Motor neuron (in vitro differentiated cells): ENCODE data around the gene SLC27A1. TPM values are rescaled to one million over a fixed set of nuclear protein-coding genes. Genes with fewer than 3 reads are reported as not detected.
"Not testable (repeated sequence)": the region's sequence is repeated elsewhere in the genome, so short reads cannot be mapped to it uniquely, and the experiment has no call there.

Experiments used
- ATAC-seq, 8 experiments: fragments of 200-7000 bp; cut with Tn5 transposase; replicated peaks in 6 of 8; 2 replicates each; pipeline ENCODE4 v1.8.0; 2021; ENCODE audit warnings: mild to moderate bottlenecking in 8 of 8, moderate library complexity in 8 of 8
- H3K27ac ChIP-seq, 2 donors: fragments of 250-450 bp; sonication (Bioruptor Pico); 2 replicates each; pipeline ENCODE4 v1.9.0; 2021; ENCODE audit warnings: antibody characterized with exemption in 2 of 2, mild to moderate bottlenecking in 2 of 2, moderate library complexity in 1 of 2
- H3K4me1 ChIP-seq, 2 donors: fragments of 250-450 bp; sonication (Bioruptor Pico); replicated peaks in 1 of 2; 2 replicates each; pipeline ENCODE4 v1.6.1; 2021; ENCODE audit warnings: antibody characterized with exemption in 2 of 2, mild to moderate bottlenecking in 2 of 2, moderate library complexity in 1 of 2
- H3K4me3 ChIP-seq, 5 donors: fragments of 250-450 bp; sonication (Bioruptor Pico); 2 replicates each; pipeline ENCODE4 v1.9.0; 2021; ENCODE audit warnings: antibody characterized with exemption in 5 of 5, mild to moderate bottlenecking in 5 of 5, moderate library complexity in 4 of 5
- WGBS, 10 experiments: fragments of 450-650 bp; shearing (Covaris generic); methylation state at CpG; one replicate each; pipeline ENCODE4 v1.0.0; 2022; 5-methylcytosine and 5-hydroxymethylcytosine counted together
- in situ Hi-C, 9 experiments: fragments of 400-800 bp; cut with MboI; loops; one replicate each; pipeline ENCODE4 v1.15.0; 2021; ENCODE audit warnings: low sequenced_read_pairs in 9 of 9, low pct_unique_long_range_greater_than_20kb in 2 of 9; ENCODE audit not compliant: unreplicated experiment in 9 of 9
- total RNA-seq, 8 experiments: library from RNA; unstranded; fragments of 300-600 nt; gene quantifications; 2 replicates each; pipeline versions ENCODE4 v1.2.3 to v1.2.4, GENCODE V29; 2022

The SLC27A1 gene
- total RNA-seq, 8 experiments from 2014 or later = 6.5 to 30.5 (median 10.5) TPM

- Histone ChIP-seq H3K27ac (peak overlapping the region; percentile 93 to 96), H3K4me1 (peaks cover 25 to 30% of the 10 kb centered on the region in 2 donors), H3K4me3 (peak overlapping the region in 2 of 5 donors; percentile 0 to 11)
- in situ Hi-C loops = not testable (repeated sequence)
- 50 to 100% (median 90%) methylated on average over 1 to 5 of the region's 12 CpGs; no CpG with 5 or more reads in 5 of the 10 experiments for whole genome bisulfite sequencing, 10 experiments
- peak in 5 of 8 experiments; percentile 79 to 84 (median 81) for ATAC-seq
Observed at GRCh38 chr19:17499025-17499424, 28.7 kb downstream of the SLC27A1 start.

- in situ Hi-C loops = no loop called here
- peaks cover 25% of the 10 kb centered on the region in 2 donors for H3K4me1 ChIP-seq
- ATAC-seq = no peak
- WGBS, 10 experiments = 40 to 100% (median 93%) methylated on average over 1 to 11 of the region's 21 CpGs; no CpG with 5 or more reads in 3 of the 10 experiments
- no peak overlapping the region for H3K4me3 ChIP-seq
- H3K27ac ChIP-seq = peak overlapping the region; percentile 17 to 68
Observed at GRCh38 chr19:17499648-17500446, 29.5 kb downstream of the SLC27A1 start.

GRCh38 chr19:17500447-17501198, 30.3 kb downstream of the SLC27A1 start:
- in situ Hi-C loops = no loop called here
- Histone ChIP-seq H3K4me3 (no peak overlapping the region), H3K4me1 (peaks cover 24 to 25% of the 10 kb centered on the region in 2 donors), H3K27ac (peak overlapping the region in 1 of 2 donors; percentile 68)
- ATAC-seq = no peak
- 80 to 100% (median 87%) methylated on average over 1 to 3 of the region's 27 CpGs; no CpG with 5 or more reads in 7 of the 10 experiments for WGBS, 10 experiments

GRCh38 chr19:17503240-17503639, 32.9 kb downstream of the SLC27A1 start:
- H3K4me3 ChIP-seq = no peak overlapping the region
- H3K27ac ChIP-seq = no peak overlapping the region
- peaks cover 24 to 26% of the 10 kb centered on the region in 2 donors for H3K4me1 ChIP-seq
- no peak for ATAC-seq
- WGBS, 10 experiments = 81 to 100% (median 93%) methylated on average over 1 to 5 of the region's 6 CpGs; no CpG with 5 or more reads in 1 of the 10 experiments
- in situ Hi-C loops = no loop called here

- in situ Hi-C loops = no loop called here
- Histone ChIP-seq H3K4me3 (no peak overlapping the region), H3K27ac (no peak overlapping the region), H3K4me1 (peaks cover 18% of the 10 kb centered on the region in 2 donors)
- peak in 2 of 8 experiments; percentile 9 to 10 for ATAC-seq
- 79 to 100% (median 100%) methylated on average over 1 to 2 of the region's 2 CpGs; no CpG with 5 or more reads in 3 of the 10 experiments for WGBS, 10 experiments
Observed at GRCh38 chr19:17504030-17504429, 33.7 kb downstream of the SLC27A1 start.

GRCh38 chr19:17504456-17504855, 34.1 kb downstream of the SLC27A1 start:
- ATAC-seq = no peak
- Histone ChIP-seq H3K4me3 (no peak overlapping the region), H3K27ac (no peak overlapping the region), H3K4me1 (peaks cover 15 to 16% of the 10 kb centered on the region in 2 donors)
- in situ Hi-C loops = no loop called here
- WGBS, 10 experiments = 60 to 100% (median 96%) methylated on average over 1 to 5 of the region's 13 CpGs; no CpG with 5 or more reads in 3 of the 10 experiments

- in situ Hi-C loops = no loop called here
- H3K27ac ChIP-seq = no peak overlapping the region
- WGBS, 10 experiments = 40 to 93% (median 53%) methylated on average over 1 to 5 of the region's 10 CpGs; no CpG with 5 or more reads in 5 of the 10 experiments
- H3K4me3 ChIP-seq = no peak overlapping the region
- no peak for ATAC-seq
- H3K4me1 ChIP-seq = peaks cover 8 to 14% of the 10 kb centered on the region in 2 donors
Observed at GRCh38 chr19:17505223-17505622, 34.9 kb downstream of the SLC27A1 start.

GRCh38 chr19:17506745-17507144, 36.4 kb downstream of the SLC27A1 start:
- ATAC-seq = no peak
- H3K27ac ChIP-seq = no peak overlapping the region

GRCh38 chr19:17508558-17508933, 38.2 kb downstream of the SLC27A1 start:
- WGBS, 10 experiments = 89 to 100% methylated on average over 2 to 3 of the region's 3 CpGs; no CpG with 5 or more reads in 8 of the 10 experiments
- in situ Hi-C loops, H3K4me3 ChIP-seq, ATAC-seq: not testable (repeated sequence)
- H3K27ac ChIP-seq = peak overlapping the region; percentile 79 to 81
- H3K4me1 ChIP-seq = peaks cover 17% of the 10 kb centered on the region in 2 donors

More at GRCh38 chr19:17506745-17507144, 36.4 kb downstream of the SLC27A1 start:
- in situ Hi-C loops = no loop called here
- Histone ChIP-seq H3K4me1 (peaks cover 12 to 14% of the 10 kb centered on the region in 2 donors), H3K4me3 (no peak overlapping the region)
- WGBS, 10 experiments = 81 to 100% (median 93%) methylated on average over 1 to 8 of the region's 9 CpGs; no CpG with 5 or more reads in 4 of the 10 experiments

GRCh38 chr19:17510220-17510993, 40.1 kb downstream of the SLC27A1 start:
- ATAC-seq = no peak
- WGBS, 10 experiments = 6 to 87% (median 54%) methylated on average over 1 to 9 of the region's 13 CpGs
- Histone ChIP-seq H3K27ac (peak overlapping the region; percentile 94 to 98), H3K4me3 (peak overlapping the region; percentile 61 to 94 (median 85)), H3K4me1 (peaks cover 17% of the 10 kb centered on the region in 2 donors)
- in situ Hi-C loops = no loop called here

- peak overlapping the region; percentile 61 to 94 (median 85) for H3K4me3 ChIP-seq
- in situ Hi-C loops = no loop called here
- WGBS, 10 experiments = 0 to 13% (median 0%) methylated on average over 2 to 16 of the region's 82 CpGs; no CpG with 5 or more reads in 4 of the 10 experiments
- H3K4me1 ChIP-seq = peaks cover 17% of the 10 kb centered on the region in 2 donors
- ATAC-seq = peak; percentile 50 to 75 (median 70)
- peak overlapping the region; percentile 94 to 98 for H3K27ac ChIP-seq
Observed at GRCh38 chr19:17511724-17512573, 41.6 kb downstream of the SLC27A1 start.
